OCI-LY1 (cell line): ENCODE data around the gene SPRED2.

Source experiments
- CTCF ChIP-seq: fragments of 200-600 bp; sonication (generic), shearing (Covaris generic); IDR thresholded peaks from 2 replicates; pipeline ENCODE4 v1.5.1; 2017; ENCODE audit warnings: mild to moderate bottlenecking, antibody characterized with exemption, low read length, moderate library complexity, mixed read lengths
- EZH2 ChIP-seq: fragments of 200-600 bp; sonication (generic), shearing (Covaris generic); IDR thresholded peaks from 2 replicates; pipeline ENCODE4 v1.8.0; 2017; ENCODE audit warnings: borderline replicate concordance, mixed run types, mild to moderate bottlenecking, antibody characterized with exemption, low read length, moderate library complexity, mixed read lengths

GRCh38 chr2:65479524-65479923 lies 47.1 kb upstream of the SPRED2 start:
- TF ChIP-seq CTCF (no peak), EZH2 (no peak)
